K562 (cell line): Measurements from ENCODE around the gene ENO3. TPM values are rescaled to one million over a fixed set of nuclear protein-coding genes. Genes with fewer than 3 reads are reported as not detected.

Experiments
- ARID4B ChIP-seq: sonication (generic); formaldehyde crosslinking; IDR thresholded peaks from 2 replicates; pipeline ENCODE4 v1.8.0; 2022; ENCODE audit warnings: mild to moderate bottlenecking, missing genetic modification reagents
- CBX5 ChIP-seq: IDR thresholded peaks from 2 replicates; pipeline ENCODE4 v1.6.1; 2014; ENCODE audit warnings: low read depth, borderline replicate concordance
- FOXK2 ChIP-seq, 2 experiments: fragments of 450-650 bp; IDR thresholded peaks in 1 of 2; conservative IDR thresholded peaks in 1 of 2; 2 replicates each; pipeline ENCODE4 v1.6.1; 2016; ENCODE audit warnings: low read depth in 2 of 2, mild to moderate bottlenecking in 1 of 2
- IRF2 ChIP-seq: sonication (generic); formaldehyde crosslinking; IDR thresholded peaks from 2 replicates; pipeline ENCODE4 v1.8.1; 2022; ENCODE audit warnings: mild to moderate bottlenecking, missing genetic modification reagents
- MEF2A ChIP-seq: IDR thresholded peaks from 2 replicates; pipeline ENCODE4 v1.6.1; 2011; ENCODE audit warnings: low read depth, mild to moderate bottlenecking, low read length, moderate library complexity; ENCODE audit not compliant: control insufficient read depth
- NCOR1 ChIP-seq: fragments of 450-650 bp; IDR thresholded peaks from 2 replicates; pipeline ENCODE4 v1.6.1; 2016; ENCODE audit warnings: mild to moderate bottlenecking, moderate library complexity
- NRF1 ChIP-seq, 2 experiments: fragments of 450-650 bp; IDR thresholded peaks in 1 of 2; conservative IDR thresholded peaks in 1 of 2; 2 replicates each; pipeline ENCODE4 v1.6.1; 2014; ENCODE audit warnings: mild to moderate bottlenecking in 2 of 2
- SMAD4 ChIP-seq: fragments of 250-450 bp; sonication (Bioruptor Pico); conservative IDR thresholded peaks from 2 replicates; pipeline ENCODE4 v1.8.0; 2021; ENCODE audit warnings: inconsistent platforms, mild to moderate bottlenecking, moderate library complexity
- SNIP1 ChIP-seq: fragments of 450-650 bp; IDR thresholded peaks from 2 replicates; pipeline ENCODE4 v1.7.1; 2017; ENCODE audit warnings: low read depth, mild to moderate bottlenecking
- TAF1 ChIP-seq: IDR thresholded peaks from 2 replicates; pipeline ENCODE4 v1.6.1; 2011; ENCODE audit warnings: mild to moderate bottlenecking, low read length, moderate library complexity; ENCODE audit not compliant: insufficient read depth, control insufficient read depth, severe bottlenecking; ENCODE audit errors: extremely low read depth
- U2AF1 ChIP-seq: fragments of 200-400 bp; formaldehyde crosslinking; optimal IDR thresholded peaks from 2 replicates; pipeline ENCODE3; 2017; ENCODE audit warnings: mild to moderate bottlenecking, low read depth, low read length, moderate library complexity
- ZNF644 ChIP-seq: fragments of 200-800 bp; sonication (Bioruptor generic); IDR thresholded peaks from 2 replicates; pipeline ENCODE4 v1.6.1; 2016; ENCODE audit warnings: low read depth, missing genetic modification characterization, missing compliant biosample characterization
- ZNF696 ChIP-seq: fragments of 250-450 bp; sonication (Bioruptor Pico); conservative IDR thresholded peaks from 2 replicates; pipeline ENCODE4 v1.4.0; 2020; ENCODE audit warnings: mild to moderate bottlenecking, moderate library complexity
- polyA plus RNA-seq, 8 experiments: library from polyadenylated mRNA; depleted of rRNA in 4 of 8; stranded (reverse) in 5 of 8; unstranded in 3 of 8; fragments of >200 nt; fragmentation: Nextera tagmentation in 2 of 8; fragmentation: Illumina TruSeq in 1 of 8; extraction: Ambion mirVana in 2 of 8; extraction: Trizol in 1 of 8; gene quantifications; 2 replicates each; pipeline versions ENCODE4 v1.2.1 to v1.2.3, GENCODE V29; 2011 to 2014; ENCODE audit warnings: inconsistent platforms in 1 of 8, missing spikeins in 1 of 8
- total RNA-seq, 7 experiments: library from RNA; depleted of rRNA in 6 of 7; stranded (reverse); fragments of >200 nt in 6 of 7; fragmentation: Illumina TruSeq in 2 of 7; extraction: Trizol in 2 of 7; gene quantifications; 2 replicates each; pipeline versions ENCODE4 v1.2.1 to v1.2.3, GENCODE V29; 2011 to 2021; ENCODE audit warnings: low replicate concordance in 1 of 7
- TF ChIP-seq, protein P1 (sequence below): fragments of 250-450 bp; sonication (Bioruptor Pico); IDR thresholded peaks from 2 replicates; pipeline ENCODE4 v1.8.0; 2021; ENCODE audit warnings: mild to moderate bottlenecking, moderate library complexity
- TF ChIP-seq, protein P2 (sequence below): sonication (generic); formaldehyde crosslinking; IDR thresholded peaks from 2 replicates; pipeline ENCODE4 v1.8.0; 2023; ENCODE audit warnings: mild to moderate bottlenecking, missing genetic modification reagents
- TF ChIP-seq, protein P3 (sequence below), 3 experiments: fragments of 200-800 bp in 1 of 3; fragments of 250-450 bp in 1 of 3; fragments of 450-650 bp in 1 of 3; sonication (Bioruptor Pico) in 1 of 3; sonication (Bioruptor generic) in 1 of 3; formaldehyde crosslinking in 1 of 3; IDR thresholded peaks; 2 replicates each; pipeline versions ENCODE4 v1.6.1 to v1.8.0; 2016 to 2022; ENCODE audit warnings: mild to moderate bottlenecking in 2 of 3, missing genetic modification characterization in 2 of 3, missing compliant biosample characterization in 1 of 3, moderate library complexity in 1 of 3

Gene ENO3
- total and polyA plus RNA-seq, 9 of the 15 experiments (the other 6 are each of a cell fraction or from before 2014, with no cell fraction given), result 5.7 to 17.2 (median 9.9) TPM

DNA sequence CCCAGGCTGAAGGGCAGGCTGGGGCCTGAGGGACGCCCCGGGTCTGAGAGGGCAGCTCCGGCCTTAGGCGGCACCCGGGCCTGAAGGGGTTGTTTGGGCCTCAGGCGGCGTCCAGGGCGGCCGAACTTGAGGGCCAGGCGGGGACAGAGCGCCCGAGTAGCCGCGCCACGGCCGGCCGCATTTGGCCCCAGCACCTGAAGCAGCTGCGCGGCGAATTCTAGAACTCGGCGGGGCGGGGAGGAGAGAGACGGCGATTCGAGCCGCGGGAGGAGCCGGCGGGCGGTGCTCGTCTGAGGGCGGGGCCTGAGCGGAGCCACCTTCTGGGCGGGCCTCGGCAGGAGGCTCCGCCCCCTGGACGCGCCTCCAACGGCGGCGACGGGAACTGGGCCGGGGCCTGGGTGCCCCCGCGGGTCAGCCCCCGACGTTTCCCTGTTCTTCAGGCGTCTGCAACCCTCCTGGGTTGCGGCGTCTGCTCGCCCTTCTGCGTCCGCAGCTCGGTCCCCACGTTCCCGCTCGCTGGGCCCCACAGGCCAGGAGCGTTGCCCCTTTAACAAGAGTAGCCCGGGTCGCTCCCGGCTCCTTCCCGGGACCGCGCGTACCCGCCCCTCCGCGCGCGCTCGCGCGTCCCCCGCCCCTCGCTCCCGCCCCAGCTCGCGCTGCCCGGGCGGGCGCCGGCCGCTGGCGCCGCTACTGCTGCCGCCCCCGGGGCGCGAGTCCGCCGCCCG lies 46.5 kb downstream of the ENO3 start, which contains the start of the genes INCA1 and KIF1C (continued):
- TF ChIP-seq, protein P1, sequence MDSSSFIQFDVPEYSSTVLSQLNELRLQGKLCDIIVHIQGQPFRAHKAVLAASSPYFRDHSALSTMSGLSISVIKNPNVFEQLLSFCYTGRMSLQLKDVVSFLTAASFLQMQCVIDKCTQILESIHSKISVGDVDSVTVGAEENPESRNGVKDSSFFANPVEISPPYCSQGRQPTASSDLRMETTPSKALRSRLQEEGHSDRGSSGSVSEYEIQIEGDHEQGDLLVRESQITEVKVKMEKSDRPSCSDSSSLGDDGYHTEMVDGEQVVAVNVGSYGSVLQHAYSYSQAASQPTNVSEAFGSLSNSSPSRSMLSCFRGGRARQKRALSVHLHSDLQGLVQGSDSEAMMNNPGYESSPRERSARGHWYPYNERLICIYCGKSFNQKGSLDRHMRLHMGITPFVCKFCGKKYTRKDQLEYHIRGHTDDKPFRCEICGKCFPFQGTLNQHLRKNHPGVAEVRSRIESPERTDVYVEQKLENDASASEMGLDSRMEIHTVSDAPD (CRISPR knock-in tag), result no peak
- no peak for TF ChIP-seq ZNF644 (tag)
- no peak for TF ChIP-seq ZNF696 (CRISPR knock-in tag)
- peak; percentile 40 for TF ChIP-seq U2AF1
- no peak for TF ChIP-seq CBX5
- TF ChIP-seq IRF2, result no peak
- TF ChIP-seq SNIP1, result peak; percentile 100
- TF ChIP-seq FOXK2 (conservative IDR thresholded peaks at IDR 0.05 in 1 of 2, IDR thresholded peaks at IDR 0.05 in 1 of 2; ENCODE audit: low read depth in 2 of 2), result no peak
- TF ChIP-seq ARID4B (CRISPR knock-in tag), result 0 out of 2 replicates have a peak, but pooled peaks have one; percentile 2
- TF ChIP-seq NCOR1, result no peak
- peak; percentile 46; the same call in 1 of the 2 replicates for TF ChIP-seq SMAD4 (CRISPR knock-in tag)
- TF ChIP-seq MEF2A, result no peak
- peak; percentile 77 to 81 for TF ChIP-seq NRF1 (conservative IDR thresholded peaks at IDR 0.05 in 1 of 2, IDR thresholded peaks at IDR 0.05 in 1 of 2)
- TF ChIP-seq, protein P2, sequence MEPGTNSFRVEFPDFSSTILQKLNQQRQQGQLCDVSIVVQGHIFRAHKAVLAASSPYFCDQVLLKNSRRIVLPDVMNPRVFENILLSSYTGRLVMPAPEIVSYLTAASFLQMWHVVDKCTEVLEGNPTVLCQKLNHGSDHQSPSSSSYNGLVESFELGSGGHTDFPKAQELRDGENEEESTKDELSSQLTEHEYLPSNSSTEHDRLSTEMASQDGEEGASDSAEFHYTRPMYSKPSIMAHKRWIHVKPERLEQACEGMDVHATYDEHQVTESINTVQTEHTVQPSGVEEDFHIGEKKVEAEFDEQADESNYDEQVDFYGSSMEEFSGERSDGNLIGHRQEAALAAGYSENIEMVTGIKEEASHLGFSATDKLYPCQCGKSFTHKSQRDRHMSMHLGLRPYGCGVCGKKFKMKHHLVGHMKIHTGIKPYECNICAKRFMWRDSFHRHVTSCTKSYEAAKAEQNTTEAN (CRISPR knock-in tag), result no peak
- TF ChIP-seq TAF1, result peak; percentile 15
- TF ChIP-seq, protein P3, sequence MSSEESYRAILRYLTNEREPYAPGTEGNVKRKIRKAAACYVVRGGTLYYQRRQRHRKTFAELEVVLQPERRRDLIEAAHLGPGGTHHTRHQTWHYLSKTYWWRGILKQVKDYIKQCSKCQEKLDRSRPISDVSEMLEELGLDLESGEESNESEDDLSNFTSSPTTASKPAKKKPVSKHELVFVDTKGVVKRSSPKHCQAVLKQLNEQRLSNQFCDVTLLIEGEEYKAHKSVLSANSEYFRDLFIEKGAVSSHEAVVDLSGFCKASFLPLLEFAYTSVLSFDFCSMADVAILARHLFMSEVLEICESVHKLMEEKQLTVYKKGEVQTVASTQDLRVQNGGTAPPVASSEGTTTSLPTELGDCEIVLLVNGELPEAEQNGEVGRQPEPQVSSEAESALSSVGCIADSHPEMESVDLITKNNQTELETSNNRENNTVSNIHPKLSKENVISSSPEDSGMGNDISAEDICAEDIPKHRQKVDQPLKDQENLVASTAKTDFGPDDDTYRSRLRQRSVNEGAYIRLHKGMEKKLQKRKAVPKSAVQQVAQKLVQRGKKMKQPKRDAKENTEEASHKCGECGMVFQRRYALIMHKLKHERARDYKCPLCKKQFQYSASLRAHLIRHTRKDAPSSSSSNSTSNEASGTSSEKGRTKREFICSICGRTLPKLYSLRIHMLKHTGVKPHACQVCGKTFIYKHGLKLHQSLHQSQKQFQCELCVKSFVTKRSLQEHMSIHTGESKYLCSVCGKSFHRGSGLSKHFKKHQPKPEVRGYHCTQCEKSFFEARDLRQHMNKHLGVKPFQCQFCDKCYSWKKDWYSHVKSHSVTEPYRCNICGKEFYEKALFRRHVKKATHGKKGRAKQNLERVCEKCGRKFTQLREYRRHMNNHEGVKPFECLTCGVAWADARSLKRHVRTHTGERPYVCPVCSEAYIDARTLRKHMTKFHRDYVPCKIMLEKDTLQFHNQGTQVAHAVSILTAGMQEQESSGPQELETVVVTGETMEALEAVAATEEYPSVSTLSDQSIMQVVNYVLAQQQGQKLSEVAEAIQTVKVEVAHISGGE (CRISPR knock-in tag; IDR thresholded peaks at IDR 0.05), result peak in 1 of 3 experiments; percentile 69; a peak in 1 of 6 replicates
